ENCODE data around the gene LGR4.
A peak's percentile ranks its signal among the peaks of the same experiment; 100 is the strongest.

LGR4 gene

GRCh38 chr11:27485930-27486773, 13.6 kb upstream of the LGR4 start:
- no peak for DNase-seq

- no peak for DNase-seq
These were observed 10.2 kb upstream of the LGR4 start for GRCh38 chr11:27482793-27483192.

GRCh38 chr11:27481992-27482391, 9.4 kb upstream of the LGR4 start:
- no peak for DNase-seq

- no peak for DNase-seq
These were observed 5.2 kb upstream of the LGR4 start for GRCh38 chr11:27477831-27478230.

DNA sequence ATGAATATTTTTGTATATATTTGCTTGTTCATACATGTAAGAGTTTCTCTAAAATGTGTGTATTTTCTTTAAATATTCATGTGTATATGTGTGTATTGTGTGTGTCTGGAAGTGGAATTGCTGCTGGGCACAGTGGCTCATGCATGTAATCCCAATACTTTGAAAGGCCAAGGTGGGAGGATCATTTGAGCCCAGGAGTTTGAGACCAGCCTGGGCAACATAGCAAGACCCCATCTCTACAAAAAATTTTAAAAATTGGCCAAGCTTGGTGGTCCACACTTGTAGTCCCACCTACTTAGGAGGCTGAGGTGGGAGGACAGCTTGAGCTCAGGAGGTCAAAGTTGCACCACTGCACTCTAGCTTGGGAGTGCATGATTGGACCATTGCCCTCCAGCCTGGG, 4.7 kb upstream of the LGR4 start:
- DNase-seq = no peak

GRCh38 chr11:27475622-27476021, 3.0 kb upstream of the LGR4 start:
- DNase-seq = no peak

DNA sequence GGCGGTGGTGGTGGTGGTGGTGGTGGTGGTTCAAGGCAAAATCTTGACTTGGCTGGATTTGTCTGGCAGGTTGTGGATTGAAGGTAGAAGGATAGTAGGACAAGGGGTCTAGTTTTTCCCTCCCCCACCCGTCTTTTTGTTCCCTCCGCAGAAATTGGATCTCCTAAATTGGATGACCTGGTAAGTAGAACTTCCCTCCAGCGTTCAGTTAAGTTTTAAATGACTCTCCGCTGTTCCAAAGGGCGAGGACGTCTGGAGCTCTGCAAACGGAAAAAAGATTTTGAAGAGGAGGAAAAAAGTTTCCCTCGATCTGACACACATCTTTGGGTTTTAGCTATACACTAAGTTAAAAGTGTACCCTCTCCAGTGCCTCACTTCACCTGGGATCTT, 422 bp upstream of the LGR4 start:
- no peak for DNase-seq

DNA sequence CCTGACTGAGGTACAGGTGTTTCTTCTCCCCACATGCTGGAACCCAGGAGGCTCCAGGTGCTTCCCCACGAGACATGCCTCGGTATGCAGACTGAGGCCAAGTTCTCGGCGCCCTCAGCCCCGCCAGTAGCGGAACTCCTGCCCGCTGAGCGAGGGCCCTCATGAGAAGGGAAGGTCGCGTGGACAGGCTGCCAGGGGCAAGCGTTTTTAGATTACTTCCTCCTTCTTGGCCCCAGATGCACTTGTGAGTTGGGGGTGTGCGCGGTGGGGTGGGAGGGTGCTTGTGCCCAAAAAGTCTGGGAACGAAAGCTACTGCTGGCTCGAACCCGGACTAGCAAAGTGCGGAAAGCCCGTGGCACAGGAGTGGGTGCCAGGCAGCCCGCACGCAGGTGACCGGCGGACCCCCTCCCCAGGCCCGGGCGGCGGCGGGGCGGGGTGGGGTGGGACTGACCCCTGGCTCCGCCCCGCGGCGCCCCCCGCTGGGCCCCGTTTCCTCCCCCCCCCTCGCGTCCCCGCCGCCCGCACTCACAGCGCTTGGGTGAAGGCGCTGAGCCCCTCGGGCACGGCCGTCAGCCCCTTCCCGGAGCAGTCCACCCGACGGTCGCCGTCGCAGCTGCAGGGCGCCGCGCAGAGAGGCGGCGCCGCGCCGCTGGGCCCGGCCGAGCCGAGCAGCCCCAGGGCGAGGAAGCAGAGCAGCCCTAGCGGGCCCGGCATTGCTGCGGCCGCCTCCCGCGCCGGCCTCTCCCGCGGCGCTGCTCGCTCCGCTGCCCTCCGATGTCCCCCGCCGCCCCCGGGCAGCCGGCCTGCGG, 797 bp downstream of the LGR4 start:
- peak; percentile 68 for DNase-seq

DNA sequence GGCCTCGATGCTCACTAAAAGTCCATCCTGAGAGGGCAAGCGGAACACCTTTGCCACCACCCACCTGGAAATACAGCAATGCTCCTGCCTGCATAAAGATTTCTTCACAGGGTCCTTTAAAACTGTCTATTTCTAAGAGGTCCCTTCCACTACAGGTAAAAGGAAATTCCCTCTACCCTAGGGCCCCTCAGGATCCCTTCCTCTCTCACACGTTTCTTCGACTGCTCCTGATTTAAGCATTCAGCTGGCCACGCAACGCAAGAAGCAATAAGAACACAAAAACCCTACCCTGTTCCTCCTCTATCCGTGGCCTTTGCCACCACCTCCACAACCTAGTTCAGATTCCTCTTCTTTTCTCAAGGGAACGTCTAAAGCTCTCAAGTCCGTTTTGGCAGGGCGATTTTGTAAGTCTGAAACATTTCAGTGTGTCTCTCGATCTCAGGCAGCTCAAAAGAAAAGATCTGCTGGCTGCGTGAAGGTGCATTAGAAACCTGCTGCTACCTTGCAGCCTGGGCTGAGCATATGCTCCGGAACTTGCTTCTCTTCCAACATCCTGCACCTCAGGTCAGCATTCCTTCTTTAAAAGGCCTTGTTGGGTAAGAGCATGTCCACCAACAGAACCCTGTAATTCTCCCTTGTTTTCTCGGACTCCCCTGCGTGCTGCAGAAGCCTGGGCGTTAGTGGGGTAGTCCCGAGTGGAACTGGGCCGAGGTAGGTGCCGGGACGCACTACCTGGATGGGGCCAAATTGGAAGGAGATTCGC, 1.6 kb downstream of the LGR4 start:
- DNase-seq = no peak

- DNase-seq = no peak
These were observed 2.4 kb downstream of the LGR4 start for GRCh38 chr11:27470166-27470565.

DNA sequence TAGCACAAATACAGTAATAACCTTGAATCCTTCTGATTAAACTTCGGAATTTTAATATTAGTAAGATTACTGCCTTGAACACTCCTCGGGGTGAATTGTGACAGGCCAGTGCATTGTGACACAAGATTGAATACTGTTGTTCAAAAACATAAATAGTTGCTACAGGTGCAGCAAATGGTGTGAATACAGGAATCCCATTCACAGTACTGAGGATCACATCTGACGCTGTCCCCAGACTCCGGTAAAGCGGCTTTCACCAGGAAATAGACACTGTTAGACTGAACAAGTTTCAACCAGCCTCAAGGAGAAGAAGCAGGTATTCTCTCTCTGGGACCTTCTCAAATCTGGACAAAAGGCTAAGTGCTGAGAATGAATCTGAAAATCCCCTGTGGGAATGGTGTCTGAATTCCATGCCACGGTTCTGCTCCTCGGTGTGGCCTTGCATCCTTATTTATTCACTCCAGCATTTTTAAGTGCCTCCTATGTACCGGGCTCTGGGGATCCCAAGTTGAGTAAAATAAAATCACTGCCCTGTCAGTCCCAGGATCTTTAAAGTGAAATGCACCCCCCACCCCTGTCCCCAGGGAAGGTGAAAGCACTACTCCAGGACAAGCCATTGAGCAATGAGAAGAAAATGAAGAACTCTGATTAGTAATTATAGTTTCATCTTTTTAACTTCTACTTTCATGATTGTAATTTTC, 3.4 kb downstream of the LGR4 start:
- no peak for DNase-seq

- no peak for DNase-seq
These were observed 4.2 kb downstream of the LGR4 start for GRCh38 chr11:27468209-27468994.

DNA sequence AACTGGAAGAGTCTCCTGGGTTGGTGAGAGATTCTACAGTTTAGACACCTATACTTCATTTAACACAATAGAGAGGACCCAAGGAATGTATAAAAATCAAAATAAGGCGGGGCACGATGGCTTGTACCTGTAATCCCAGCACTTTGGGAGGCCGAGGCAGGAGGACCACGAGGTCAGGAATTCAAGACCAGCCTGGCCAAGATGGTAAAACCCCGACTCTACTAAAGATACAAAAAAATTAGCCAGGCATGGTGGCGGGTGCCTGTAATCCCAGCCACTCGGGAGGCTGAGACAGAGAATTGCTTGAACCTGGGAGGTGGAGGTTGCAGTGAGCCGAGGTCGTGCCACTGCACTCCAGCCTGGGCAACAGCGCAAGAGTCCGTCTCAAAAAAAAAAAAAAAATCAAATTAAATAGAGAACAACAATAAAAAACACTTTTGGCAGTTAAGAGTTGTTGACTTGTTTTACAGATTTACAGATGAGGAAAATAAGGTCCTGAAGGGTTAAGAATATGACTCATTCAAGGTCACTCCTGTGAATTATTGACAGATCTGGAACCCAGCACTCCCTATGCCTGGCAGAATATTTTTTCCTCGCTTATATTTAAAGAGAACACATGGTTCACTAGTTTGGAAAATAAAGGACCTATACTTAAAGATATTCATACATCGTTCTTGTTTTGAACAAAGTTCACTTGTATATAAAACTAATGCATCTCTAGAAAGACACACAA, 5.2 kb downstream of the LGR4 start:
- DNase-seq = no peak

GRCh38 chr11:27466363-27466762, 6.2 kb downstream of the LGR4 start:
- no peak for DNase-seq

DNA sequence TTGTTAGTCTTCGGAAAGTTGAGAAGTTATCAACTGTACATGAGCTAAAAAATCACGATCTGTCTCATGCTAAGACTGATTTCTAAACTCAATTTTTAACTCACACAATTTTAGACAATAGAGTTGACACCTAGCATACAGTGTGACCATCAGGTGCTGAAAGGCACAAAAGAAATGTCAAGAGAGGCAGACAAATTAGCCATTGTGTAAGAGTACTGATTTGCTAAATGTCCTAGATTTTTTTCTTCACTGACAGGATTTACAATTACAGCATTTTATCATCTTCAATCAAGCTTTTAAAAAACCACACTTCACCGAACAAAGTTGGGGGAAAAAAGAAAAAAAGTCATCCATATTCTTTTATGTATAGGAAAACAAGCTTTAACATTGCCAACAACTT, 7.0 kb downstream of the LGR4 start:
- no peak for DNase-seq

- no peak for DNase-seq
These were observed 7.7 kb downstream of the LGR4 start for GRCh38 chr11:27464909-27465308.

GRCh38 chr11:27464289-27464696, 8.3 kb downstream of the LGR4 start:
- no peak for DNase-seq

DNA sequence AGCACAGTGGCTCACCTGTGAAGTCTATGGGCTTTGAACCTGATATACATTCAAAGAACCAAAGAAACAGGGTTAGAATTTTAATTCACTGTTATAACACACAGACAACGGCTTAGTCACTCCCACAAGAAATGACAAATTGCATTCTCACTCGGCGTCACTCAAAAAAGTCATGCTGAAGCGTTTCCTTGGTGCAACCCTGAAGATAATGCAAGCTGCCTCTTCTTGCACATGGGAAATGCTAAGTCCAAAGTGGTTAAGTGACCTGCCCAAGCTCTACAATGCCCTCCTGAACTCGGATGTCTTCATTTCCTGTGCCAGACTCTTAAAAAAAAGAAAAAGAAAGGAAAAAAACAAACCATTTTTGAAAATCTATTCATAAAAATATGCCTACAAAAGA, 10.0 kb downstream of the LGR4 start:
- DNase-seq = no peak

DNA sequence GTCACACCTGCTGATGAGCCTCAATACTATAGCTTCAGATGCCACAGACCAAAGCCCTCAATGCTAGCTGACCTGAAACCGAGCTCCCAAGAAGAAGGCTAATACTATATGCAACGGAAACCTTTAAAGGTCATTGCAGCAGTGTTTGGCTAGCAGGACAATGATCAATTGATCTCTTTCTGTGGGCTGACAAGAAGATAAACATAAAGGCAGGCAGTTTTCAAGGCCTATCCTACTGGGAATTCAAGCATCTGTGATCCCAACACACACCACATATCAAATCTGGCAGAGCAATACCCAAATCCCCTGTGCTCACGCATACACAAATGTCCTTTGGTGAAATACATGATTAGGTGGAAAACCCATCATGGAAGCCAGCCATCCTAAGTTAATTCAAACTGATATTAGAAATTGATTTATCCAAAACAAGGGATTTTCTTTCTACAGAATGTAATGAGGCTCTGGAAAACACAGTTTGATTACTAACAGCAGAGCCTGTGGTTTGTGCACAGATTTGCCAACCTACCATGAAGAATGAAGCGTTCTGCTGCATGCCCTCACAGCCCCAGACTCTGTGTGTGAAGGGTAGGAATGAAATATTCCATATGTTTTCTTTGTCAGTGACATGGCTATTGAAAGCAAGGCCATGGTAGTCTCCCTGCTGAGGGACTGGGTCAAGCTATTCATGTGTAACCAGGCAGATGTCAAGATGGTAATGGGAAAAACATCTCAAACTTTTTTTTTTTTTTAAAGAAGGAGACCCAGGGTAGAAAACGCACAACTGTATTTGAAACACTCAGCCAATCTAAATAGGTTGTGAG, 12.2 kb downstream of the LGR4 start:
- no peak for DNase-seq

GRCh38 chr11:27459191-27459590, 13.4 kb downstream of the LGR4 start:
- no peak for DNase-seq
